ENCODE measurements around the gene MTA2. TPM values are rescaled to one million over a fixed set of nuclear protein-coding genes. Genes with fewer than 3 reads are reported as not detected.
A peak's percentile ranks its signal among the peaks of the same experiment; 100 is the strongest.

The MTA2 gene
- total RNA-seq, 1 donor from 2014 or later, result 203 TPM

GRCh38 chr11:62615521-62615920 lies 13.9 kb upstream of the MTA2 start:
- no peaks in the 10 kb centered on the region for H3K27me3 Mint-ChIP-seq (ENCODE audit: low read depth)
- peaks cover 6% of the 10 kb centered on the region for H3K36me3 Mint-ChIP-seq (ENCODE audit: low read depth)
- no peak for DNase-seq (ENCODE audit: low read depth, low spot score)
- no peak overlapping the region for H3K27ac Mint-ChIP-seq (ENCODE audit: unreplicated experiment)
- H3K4me3 Mint-ChIP-seq, result no peak overlapping the region
- TF ChIP-seq, protein P1, sequence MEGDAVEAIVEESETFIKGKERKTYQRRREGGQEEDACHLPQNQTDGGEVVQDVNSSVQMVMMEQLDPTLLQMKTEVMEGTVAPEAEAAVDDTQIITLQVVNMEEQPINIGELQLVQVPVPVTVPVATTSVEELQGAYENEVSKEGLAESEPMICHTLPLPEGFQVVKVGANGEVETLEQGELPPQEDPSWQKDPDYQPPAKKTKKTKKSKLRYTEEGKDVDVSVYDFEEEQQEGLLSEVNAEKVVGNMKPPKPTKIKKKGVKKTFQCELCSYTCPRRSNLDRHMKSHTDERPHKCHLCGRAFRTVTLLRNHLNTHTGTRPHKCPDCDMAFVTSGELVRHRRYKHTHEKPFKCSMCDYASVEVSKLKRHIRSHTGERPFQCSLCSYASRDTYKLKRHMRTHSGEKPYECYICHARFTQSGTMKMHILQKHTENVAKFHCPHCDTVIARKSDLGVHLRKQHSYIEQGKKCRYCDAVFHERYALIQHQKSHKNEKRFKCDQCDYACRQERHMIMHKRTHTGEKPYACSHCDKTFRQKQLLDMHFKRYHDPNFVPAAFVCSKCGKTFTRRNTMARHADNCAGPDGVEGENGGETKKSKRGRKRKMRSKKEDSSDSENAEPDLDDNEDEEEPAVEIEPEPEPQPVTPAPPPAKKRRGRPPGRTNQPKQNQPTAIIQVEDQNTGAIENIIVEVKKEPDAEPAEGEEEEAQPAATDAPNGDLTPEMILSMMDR (conservative IDR thresholded peaks at IDR 0.05), result no peak
- H3K4me1 Mint-ChIP-seq, result peaks cover 25% of the 10 kb centered on the region
- H3K9me3 Mint-ChIP-seq, result no peaks in the 10 kb centered on the region

- Mint-ChIP-seq H3K4me1 (peaks cover 24% of the 10 kb centered on the region), H3K27ac (ENCODE audit: unreplicated experiment) (no peak overlapping the region), H3K4me3 (peak overlapping the region; percentile 84), H3K27me3 (ENCODE audit: low read depth) (no peaks in the 10 kb centered on the region), H3K36me3 (ENCODE audit: low read depth) (peaks cover 3% of the 10 kb centered on the region), H3K9me3 (no peaks in the 10 kb centered on the region)
- TF ChIP-seq, protein P1 (conservative IDR thresholded peaks at IDR 0.05), result no peak
- no peak for DNase-seq (ENCODE audit: low read depth, low spot score)
Measured at GRCh38 chr11:62614275-62614674, 12.6 kb upstream of the MTA2 start.

DNA sequence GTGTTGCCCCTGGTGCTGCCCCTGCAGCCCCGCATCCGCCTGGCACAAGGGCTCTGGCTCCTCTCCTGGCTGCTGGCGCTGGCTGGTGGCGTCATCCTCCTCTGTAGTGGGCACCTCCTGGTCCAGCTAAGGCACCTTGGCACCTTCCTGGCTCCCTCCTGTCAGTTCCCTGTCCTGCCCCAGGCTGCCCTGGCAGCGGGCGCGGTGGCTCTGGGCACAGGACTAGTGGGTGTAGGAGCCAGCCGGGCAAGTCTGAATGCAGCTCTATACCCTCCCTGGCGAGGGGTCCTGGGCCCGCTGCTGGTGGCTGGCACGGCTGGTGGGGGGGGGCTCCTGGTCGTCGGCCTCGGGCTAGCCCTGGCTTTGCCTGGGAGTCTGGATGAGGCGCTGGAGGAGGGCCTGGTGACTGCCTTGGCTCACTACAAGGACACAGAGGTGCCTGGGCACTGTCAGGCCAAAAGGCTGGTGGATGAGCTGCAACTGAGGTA lies 11.7 kb upstream of the MTA2 start:
- TF ChIP-seq, protein P1 (conservative IDR thresholded peaks at IDR 0.05), result no peak
- H3K36me3 Mint-ChIP-seq (ENCODE audit: low read depth), result no peaks in the 10 kb centered on the region
- no peaks in the 10 kb centered on the region for H3K9me3 Mint-ChIP-seq
- peak overlapping the region; percentile 84 for H3K4me3 Mint-ChIP-seq
- no peak for DNase-seq (ENCODE audit: low read depth, low spot score)
- H3K4me1 Mint-ChIP-seq, result peaks cover 22% of the 10 kb centered on the region
- H3K27ac Mint-ChIP-seq (ENCODE audit: unreplicated experiment), result no peak overlapping the region
- no peaks in the 10 kb centered on the region for H3K27me3 Mint-ChIP-seq (ENCODE audit: low read depth)

- Mint-ChIP-seq H3K4me3 (peak within 1 kb of the TSS; percentile 93), H3K4me1 (peaks cover 27% of the 10 kb centered on the region), H3K27me3 (ENCODE audit: low read depth) (no peaks in the 10 kb centered on the region), H3K36me3 (ENCODE audit: low read depth) (no peaks in the 10 kb centered on the region), H3K9me3 (no peaks in the 10 kb centered on the region), H3K27ac (ENCODE audit: unreplicated experiment) (peak within 1 kb of the TSS; percentile 90)
- DNase-seq (ENCODE audit: low read depth, low spot score), result peak; percentile 83
- TF ChIP-seq, protein P1 (conservative IDR thresholded peaks at IDR 0.05), result peak; percentile 93
Measured at GRCh38 chr11:62612366-62613290, 11.0 kb upstream of the MTA2 start, which contains the start of the genes EML3 and ROM1. Gene EML3 (minus strand): TSS chr11:62612775. CDS start chr11:62612457, 318 bp downstream. Gene ROM1 (plus strand): TSS chr11:62613257. CDS start chr11:62613282, 25 bp downstream.

DNA sequence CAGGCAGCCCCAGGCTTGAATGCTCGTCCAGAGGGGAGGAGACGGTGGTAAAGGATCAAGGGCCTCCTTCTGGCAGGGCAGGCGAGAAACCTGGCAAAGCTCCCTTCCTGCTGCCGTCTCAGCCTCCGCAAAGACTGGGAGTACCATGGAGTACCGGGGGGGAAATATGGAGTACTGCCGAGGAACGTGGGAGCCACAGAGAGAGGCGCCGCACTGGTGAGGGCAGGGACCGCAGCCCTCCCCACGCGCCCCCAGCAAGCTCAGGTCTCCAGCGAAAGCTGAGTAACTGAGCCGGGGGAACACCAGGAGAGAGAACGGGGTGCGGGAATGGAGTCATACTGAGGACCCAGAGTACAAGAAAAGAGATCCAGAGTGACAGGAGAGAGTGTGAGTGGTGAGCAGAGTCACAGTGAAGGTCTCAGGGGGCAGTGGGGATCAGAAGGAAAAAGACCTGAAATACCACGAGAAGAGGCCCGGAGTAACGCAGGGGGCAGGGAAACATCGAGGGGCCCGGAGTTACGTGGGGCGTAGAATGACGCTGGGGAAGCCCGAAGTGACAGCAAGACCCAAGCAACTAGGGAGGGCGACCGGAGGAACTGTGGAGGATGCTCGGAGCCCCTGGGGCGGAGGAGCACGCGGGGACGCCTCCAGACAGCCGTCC lies 10.2 kb upstream of the MTA2 start:
- TF ChIP-seq, protein P1 (conservative IDR thresholded peaks at IDR 0.05), result no peak
- H3K27me3 Mint-ChIP-seq (ENCODE audit: low read depth), result no peaks in the 10 kb centered on the region
- H3K36me3 Mint-ChIP-seq (ENCODE audit: low read depth), result no peaks in the 10 kb centered on the region
- no peaks in the 10 kb centered on the region for H3K9me3 Mint-ChIP-seq
- peaks cover 29% of the 10 kb centered on the region for H3K4me1 Mint-ChIP-seq
- H3K4me3 Mint-ChIP-seq, result peak overlapping the region; percentile 93
- peak overlapping the region; percentile 89 for H3K27ac Mint-ChIP-seq (ENCODE audit: unreplicated experiment)
- DNase-seq (ENCODE audit: low read depth, low spot score), result no peak

All from neural crest cell (in vitro differentiated cells).